HG03558 (cell line): ENCODE data around the gene ASTN2.

Source experiments
- ATAC-seq: cut with Tn5 transposase; IDR thresholded peaks from one replicate; pipeline ENCODE4 v1.9.1; 2021; ENCODE audit warnings: moderate number of reproducible peaks; ENCODE audit not compliant: unreplicated experiment; ENCODE audit errors: extremely low read depth

Gene ASTN2

GRCh38 chr9:116543731-116544400 lies 871.0 kb downstream of the ASTN2 start:
- ATAC-seq: no peak

GRCh38 chr9:116541402-116541801 lies 873.5 kb downstream of the ASTN2 start:
- no peak for ATAC-seq

GRCh38 chr9:116539549-116539948 lies 875.3 kb downstream of the ASTN2 start:
- no peak for ATAC-seq

GRCh38 chr9:116525611-116526010 lies 889.2 kb downstream of the ASTN2 start:
- ATAC-seq: no peak

- no peak for ATAC-seq
Measured at GRCh38 chr9:116524778-116525470, 889.9 kb downstream of the ASTN2 start.

- ATAC-seq: no peak
Measured at GRCh38 chr9:116520218-116520617, 894.6 kb downstream of the ASTN2 start.

- no peak for ATAC-seq
Measured at GRCh38 chr9:116516456-116516855, 898.4 kb downstream of the ASTN2 start.

- ATAC-seq: no peak
Measured at GRCh38 chr9:116515541-116515940, 899.3 kb downstream of the ASTN2 start.

GRCh38 chr9:116506685-116507084 lies 908.2 kb downstream of the ASTN2 start:
- ATAC-seq: no peak

- peak; percentile 99 for ATAC-seq
Measured at GRCh38 chr9:116504893-116505480, 909.9 kb downstream of the ASTN2 start.

GRCh38 chr9:116504081-116504480 lies 910.8 kb downstream of the ASTN2 start:
- ATAC-seq: no peak

- ATAC-seq: no peak
Measured at GRCh38 chr9:116502746-116503145, 912.1 kb downstream of the ASTN2 start.

- no peak for ATAC-seq
Measured at GRCh38 chr9:116501871-116502270, 913.0 kb downstream of the ASTN2 start.

- ATAC-seq: no peak
Measured at GRCh38 chr9:116499986-116500871, 914.6 kb downstream of the ASTN2 start.

- ATAC-seq: no peak
Measured at GRCh38 chr9:116499434-116499833, 915.4 kb downstream of the ASTN2 start.

- no peak for ATAC-seq
Measured at GRCh38 chr9:116497095-116497890, 917.6 kb downstream of the ASTN2 start.

- ATAC-seq: no peak
Measured at GRCh38 chr9:116496167-116496566, 918.7 kb downstream of the ASTN2 start.

- ATAC-seq: no peak
Measured at GRCh38 chr9:116495725-116496124, 919.1 kb downstream of the ASTN2 start.

- no peak for ATAC-seq
Measured at GRCh38 chr9:116494815-116495634, 919.8 kb downstream of the ASTN2 start.
